Measurements from ENCODE around the gene FBXO34.

DNA sequence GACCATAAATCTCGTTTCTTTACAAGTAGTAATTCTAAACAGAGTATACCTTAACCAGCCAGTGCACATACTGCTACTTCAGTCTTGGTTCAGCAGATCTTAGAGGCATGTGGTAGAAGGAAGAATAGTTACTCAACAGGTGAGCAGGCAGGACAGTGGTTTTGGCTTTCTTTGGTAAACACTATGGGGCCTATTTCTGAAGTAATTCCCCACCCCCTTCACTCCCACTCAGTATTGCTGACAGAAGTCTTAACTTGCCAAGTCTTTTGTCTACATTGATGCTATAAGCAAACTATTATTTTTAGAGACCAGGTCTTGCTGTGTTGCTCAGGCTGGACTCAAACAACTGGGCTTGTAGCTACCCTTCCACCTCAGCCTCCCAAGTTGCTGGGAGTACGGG is 68.5 kb downstream of the FBXO34 start:
- TF ChIP-seq, protein P1, sequence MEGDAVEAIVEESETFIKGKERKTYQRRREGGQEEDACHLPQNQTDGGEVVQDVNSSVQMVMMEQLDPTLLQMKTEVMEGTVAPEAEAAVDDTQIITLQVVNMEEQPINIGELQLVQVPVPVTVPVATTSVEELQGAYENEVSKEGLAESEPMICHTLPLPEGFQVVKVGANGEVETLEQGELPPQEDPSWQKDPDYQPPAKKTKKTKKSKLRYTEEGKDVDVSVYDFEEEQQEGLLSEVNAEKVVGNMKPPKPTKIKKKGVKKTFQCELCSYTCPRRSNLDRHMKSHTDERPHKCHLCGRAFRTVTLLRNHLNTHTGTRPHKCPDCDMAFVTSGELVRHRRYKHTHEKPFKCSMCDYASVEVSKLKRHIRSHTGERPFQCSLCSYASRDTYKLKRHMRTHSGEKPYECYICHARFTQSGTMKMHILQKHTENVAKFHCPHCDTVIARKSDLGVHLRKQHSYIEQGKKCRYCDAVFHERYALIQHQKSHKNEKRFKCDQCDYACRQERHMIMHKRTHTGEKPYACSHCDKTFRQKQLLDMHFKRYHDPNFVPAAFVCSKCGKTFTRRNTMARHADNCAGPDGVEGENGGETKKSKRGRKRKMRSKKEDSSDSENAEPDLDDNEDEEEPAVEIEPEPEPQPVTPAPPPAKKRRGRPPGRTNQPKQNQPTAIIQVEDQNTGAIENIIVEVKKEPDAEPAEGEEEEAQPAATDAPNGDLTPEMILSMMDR (IDR thresholded peaks at IDR 0.05) = no peak
- TF ChIP-seq, protein P2, sequence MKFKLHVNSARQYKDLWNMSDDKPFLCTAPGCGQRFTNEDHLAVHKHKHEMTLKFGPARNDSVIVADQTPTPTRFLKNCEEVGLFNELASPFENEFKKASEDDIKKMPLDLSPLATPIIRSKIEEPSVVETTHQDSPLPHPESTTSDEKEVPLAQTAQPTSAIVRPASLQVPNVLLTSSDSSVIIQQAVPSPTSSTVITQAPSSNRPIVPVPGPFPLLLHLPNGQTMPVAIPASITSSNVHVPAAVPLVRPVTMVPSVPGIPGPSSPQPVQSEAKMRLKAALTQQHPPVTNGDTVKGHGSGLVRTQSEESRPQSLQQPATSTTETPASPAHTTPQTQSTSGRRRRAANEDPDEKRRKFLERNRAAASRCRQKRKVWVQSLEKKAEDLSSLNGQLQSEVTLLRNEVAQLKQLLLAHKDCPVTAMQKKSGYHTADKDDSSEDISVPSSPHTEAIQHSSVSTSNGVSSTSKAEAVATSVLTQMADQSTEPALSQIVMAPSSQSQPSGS (CRISPR knock-in tag; IDR thresholded peaks at IDR 0.05; ENCODE audit: borderline replicate concordance, low read depth) = no peak
- TF ChIP-seq ESRRA (CRISPR knock-in tag; IDR thresholded peaks at IDR 0.05; ENCODE audit: borderline replicate concordance) (no peak), ELF4 (CRISPR knock-in tag; IDR thresholded peaks at IDR 0.05; ENCODE audit: low read depth) (no peak), CREB1 (CRISPR knock-in tag; IDR thresholded peaks at IDR 0.05) (no peak), SP1 (CRISPR knock-in tag; conservative IDR thresholded peaks at IDR 0.05) (no peak), JUN (CRISPR knock-in tag; IDR thresholded peaks at IDR 0.05) (no peak)
- TF ChIP-seq, protein P3, sequence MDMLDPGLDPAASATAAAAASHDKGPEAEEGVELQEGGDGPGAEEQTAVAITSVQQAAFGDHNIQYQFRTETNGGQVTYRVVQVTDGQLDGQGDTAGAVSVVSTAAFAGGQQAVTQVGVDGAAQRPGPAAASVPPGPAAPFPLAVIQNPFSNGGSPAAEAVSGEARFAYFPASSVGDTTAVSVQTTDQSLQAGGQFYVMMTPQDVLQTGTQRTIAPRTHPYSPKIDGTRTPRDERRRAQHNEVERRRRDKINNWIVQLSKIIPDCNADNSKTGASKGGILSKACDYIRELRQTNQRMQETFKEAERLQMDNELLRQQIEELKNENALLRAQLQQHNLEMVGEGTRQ (CRISPR knock-in tag; IDR thresholded peaks at IDR 0.05) = no peak
- TF ChIP-seq, protein P4, sequence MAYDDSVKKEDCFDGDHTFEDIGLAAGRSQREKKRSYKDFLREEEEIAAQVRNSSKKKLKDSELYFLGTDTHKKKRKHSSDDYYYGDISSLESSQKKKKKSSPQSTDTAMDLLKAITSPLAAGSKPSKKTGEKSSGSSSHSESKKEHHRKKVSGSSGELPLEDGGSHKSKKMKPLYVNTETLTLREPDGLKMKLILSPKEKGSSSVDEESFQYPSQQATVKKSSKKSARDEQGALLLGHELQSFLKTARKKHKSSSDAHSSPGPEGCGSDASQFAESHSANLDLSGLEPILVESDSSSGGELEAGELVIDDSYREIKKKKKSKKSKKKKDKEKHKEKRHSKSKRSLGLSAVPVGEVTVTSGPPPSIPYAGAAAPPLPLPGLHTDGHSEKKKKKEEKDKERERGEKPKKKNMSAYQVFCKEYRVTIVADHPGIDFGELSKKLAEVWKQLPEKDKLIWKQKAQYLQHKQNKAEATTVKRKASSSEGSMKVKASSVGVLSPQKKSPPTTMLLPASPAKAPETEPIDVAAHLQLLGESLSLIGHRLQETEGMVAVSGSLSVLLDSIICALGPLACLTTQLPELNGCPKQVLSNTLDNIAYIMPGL (CRISPR knock-in tag; IDR thresholded peaks at IDR 0.05) = no peak
- TF ChIP-seq, protein P5, sequence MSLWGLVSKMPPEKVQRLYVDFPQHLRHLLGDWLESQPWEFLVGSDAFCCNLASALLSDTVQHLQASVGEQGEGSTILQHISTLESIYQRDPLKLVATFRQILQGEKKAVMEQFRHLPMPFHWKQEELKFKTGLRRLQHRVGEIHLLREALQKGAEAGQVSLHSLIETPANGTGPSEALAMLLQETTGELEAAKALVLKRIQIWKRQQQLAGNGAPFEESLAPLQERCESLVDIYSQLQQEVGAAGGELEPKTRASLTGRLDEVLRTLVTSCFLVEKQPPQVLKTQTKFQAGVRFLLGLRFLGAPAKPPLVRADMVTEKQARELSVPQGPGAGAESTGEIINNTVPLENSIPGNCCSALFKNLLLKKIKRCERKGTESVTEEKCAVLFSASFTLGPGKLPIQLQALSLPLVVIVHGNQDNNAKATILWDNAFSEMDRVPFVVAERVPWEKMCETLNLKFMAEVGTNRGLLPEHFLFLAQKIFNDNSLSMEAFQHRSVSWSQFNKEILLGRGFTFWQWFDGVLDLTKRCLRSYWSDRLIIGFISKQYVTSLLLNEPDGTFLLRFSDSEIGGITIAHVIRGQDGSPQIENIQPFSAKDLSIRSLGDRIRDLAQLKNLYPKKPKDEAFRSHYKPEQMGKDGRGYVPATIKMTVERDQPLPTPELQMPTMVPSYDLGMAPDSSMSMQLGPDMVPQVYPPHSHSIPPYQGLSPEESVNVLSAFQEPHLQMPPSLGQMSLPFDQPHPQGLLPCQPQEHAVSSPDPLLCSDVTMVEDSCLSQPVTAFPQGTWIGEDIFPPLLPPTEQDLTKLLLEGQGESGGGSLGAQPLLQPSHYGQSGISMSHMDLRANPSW (CRISPR knock-in tag; conservative IDR thresholded peaks at IDR 0.05; ENCODE audit: low read depth) = no peak
- TF ChIP-seq, protein P6, sequence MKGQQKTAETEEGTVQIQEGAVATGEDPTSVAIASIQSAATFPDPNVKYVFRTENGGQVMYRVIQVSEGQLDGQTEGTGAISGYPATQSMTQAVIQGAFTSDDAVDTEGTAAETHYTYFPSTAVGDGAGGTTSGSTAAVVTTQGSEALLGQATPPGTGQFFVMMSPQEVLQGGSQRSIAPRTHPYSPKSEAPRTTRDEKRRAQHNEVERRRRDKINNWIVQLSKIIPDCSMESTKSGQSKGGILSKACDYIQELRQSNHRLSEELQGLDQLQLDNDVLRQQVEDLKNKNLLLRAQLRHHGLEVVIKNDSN (CRISPR knock-in tag; IDR thresholded peaks at IDR 0.05) = no peak
